ENCODE measurements around the gene BRD4.

Gene BRD4

DNA sequence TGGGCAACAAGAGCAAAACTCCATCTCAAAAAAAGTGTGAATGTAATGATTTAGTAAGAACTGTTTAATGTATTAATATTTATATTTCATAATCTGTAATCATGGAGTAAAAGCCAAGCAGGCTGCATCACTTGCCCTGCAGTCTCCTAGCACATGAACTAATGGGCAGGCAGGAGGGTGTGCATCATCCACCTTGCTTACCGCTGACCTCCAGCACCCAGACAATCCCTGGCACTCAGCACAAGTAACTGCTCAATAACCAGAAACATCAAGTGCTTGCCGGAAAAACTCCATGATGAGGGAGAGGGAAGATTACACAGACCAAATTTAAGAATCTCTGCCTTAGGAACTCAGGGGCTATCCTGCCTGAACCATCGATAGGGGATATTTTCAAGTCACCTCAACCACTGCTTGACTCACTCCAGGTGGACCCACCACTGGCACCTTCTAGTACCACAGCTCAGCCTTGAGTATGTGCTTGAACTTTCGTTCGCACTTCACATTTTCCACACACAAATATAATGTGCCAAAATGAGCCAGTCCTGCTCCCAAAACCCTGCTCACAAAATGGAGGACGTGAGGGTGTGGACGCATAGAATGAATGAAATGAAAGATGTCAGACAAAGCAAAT lies 18.6 kb downstream of the BRD4 start:
- DNase-seq (ENCODE audit: low read depth), result no peak

DNA sequence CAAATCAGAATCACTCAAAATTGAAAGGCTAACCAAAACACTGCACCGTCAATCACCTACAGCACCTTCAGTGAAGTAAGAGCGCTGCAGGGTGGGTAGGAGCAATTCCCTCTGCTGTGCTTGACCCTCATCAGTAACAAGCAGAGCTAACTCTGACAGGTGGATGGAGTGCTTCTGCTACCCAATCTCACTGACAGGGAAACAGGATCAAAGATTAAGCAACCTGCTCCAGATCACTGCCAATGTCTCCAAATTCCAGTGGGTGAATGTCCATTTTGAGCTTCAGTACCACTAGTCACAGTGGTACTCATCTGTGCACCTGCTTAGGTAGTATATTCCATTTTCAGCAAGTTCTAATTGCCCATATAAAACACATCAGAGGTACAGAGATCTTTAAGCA lies 25.2 kb downstream of the BRD4 start:
- DNase-seq (ENCODE audit: low read depth), result no peak

DNA sequence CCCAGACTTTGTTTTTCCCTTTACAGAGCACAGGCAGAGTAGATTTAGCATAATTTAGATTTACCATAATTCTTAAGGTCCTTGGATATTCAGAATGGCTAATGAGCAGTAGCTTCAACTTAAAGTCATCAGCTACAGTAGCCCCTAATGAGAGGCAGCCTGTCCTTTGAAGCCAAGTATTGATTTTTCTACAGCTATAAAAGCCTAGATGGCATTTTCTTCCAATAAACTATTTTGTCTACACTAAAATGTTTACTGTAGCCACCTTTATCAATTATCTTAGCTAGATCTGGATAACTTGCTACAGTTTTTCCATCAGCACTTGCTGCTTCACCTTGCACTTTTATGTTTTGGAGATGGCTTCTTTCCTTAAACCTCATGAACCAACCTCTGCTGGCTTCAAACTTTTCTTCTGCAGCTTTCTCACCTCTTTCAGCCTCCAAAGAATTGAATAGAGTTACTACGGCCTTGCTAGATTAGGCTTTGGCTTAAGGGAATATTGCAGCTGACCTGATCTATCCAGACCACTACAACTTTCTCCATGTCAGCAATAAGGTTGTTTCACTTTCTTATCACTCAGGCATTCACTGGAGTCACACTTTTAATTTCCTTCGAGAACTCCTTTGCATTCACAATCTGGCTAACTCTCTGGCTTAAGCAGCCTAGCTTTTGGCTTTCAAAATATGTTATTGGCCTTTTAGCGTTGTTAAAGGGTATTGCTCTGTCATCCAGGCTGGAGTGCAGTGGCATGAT lies 26.6 kb downstream of the BRD4 start:
- no peak for DNase-seq (ENCODE audit: low read depth)

DNA sequence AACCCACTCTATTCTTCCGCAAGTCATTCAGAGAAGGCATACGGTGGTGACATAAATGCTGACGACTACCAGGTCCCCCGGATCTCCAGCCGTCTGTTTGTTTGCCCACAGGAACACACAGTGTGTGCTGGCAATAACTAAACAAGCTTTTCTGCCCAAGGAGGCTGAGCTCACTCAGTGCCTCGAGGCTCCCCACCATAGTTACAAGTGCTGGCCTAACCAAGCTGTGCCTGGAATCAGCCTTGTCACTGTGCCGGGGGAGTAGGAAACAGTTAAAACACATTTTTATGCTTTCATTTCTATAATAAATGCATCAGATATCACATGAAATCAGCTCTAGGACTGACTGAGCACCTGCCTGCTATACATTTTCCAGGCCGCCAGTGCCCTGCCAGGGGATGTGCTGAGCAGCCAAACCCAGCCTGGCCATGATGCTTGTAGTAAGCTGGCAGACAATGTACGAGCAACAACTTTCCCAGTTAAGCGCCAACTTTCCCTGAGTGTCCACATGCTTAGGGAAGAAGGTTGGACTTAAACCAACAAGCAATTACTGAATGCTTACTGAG lies 28.1 kb downstream of the BRD4 start:
- no peak for DNase-seq (ENCODE audit: low read depth)

DNA sequence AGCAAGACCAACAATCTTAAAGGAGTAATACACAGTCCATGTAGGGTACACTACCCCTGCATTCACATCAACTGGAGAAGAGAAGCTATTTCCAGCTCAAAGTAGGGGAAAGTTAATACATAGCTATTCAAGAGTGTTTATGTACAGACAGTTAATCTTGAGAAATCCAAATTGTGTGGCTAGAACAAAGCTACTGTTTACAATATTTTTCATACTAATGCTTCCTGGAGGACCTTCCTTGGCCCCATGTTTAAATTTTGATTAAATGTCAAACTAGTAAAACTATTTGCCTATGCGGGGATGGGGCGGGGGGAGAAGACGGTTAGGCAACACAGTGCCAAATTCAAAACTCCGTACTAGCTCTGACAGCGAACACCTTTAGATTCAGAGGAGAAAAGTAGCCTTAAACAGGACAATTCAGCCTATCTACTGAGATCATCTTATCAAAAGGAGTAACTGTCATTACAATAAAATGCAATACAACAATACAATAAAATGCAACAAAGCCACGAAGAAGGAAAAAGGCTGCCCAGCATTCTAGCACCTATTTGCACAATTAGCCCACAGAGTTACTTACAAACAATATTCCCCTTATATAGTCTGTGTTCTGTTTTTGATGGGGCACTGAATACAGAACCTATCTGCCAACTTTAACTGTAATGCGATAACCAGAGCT lies 29.1 kb downstream of the BRD4 start:
- peak; percentile 65 for DNase-seq (ENCODE audit: low read depth)

DNA sequence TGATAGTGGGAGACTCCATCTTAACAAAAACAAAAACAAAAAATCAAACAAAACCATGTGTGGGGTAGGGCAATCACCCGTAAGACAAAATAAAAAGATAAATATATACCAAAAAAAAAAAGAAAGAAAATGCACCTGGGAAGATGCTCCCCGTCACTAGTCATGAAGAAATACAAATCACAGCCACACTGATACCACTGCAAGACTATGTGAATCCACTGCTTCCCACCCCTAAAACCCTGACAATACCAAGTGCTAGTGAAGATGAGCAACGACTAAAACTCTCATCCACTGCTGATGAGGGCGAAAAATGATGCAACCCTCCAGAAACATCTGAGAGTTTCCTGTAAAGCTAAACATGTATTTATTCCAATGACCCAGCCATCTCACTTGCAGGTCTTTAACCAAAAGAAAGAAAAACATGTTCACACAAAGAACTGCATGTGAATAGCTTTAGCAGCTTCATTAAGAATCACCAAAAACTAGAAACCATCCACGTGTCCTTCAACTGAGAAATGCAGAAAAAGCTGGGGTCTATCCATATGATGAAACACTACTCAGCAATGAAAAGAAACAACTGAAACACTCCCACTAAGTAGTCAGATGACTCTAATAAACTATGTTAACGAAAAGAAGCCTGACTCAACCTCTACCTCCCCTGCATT lies 31.7 kb downstream of the BRD4 start:
- DNase-seq (ENCODE audit: low read depth), result peak; percentile 93

DNA sequence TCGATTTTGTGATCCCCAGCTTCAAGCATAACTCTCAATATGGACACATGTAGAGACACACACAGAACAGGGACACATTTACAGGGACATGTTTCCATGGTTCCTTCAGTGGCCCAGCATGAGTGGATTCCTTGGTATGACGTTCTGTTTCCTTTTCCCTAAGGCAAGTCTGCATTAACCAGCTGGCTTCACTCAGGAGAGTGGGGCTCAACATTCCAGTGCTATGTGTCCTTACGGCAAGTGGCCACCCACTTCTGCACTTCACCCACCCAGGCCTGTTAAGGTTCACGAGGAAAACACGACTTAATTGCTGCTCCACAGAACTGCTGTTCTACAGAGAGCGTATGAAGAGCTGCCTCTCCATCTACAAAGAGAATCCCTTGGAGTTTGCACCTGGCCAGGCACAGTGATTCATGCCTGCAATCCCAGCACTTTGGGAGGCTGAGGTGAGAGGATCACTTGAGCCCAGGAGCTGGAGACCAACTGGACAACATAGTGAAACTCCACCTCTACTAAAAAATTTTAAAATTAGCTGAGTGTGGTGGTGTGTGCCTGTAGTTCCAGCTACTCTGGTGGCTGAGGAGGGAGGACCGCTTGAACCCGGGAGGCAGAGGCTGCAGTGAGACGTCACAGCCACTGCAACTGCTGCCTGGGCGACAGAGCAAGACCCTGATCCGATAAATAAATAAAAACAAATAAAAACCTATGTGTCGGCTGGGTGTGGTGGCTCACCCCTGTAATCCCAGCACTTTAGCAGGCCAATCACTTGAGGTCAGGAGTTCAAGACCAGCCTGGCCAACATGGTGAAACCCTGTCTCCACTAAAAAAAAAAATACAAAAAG lies 32.5 kb downstream of the BRD4 start:
- peak; percentile 55 for DNase-seq (ENCODE audit: low read depth)

DNA sequence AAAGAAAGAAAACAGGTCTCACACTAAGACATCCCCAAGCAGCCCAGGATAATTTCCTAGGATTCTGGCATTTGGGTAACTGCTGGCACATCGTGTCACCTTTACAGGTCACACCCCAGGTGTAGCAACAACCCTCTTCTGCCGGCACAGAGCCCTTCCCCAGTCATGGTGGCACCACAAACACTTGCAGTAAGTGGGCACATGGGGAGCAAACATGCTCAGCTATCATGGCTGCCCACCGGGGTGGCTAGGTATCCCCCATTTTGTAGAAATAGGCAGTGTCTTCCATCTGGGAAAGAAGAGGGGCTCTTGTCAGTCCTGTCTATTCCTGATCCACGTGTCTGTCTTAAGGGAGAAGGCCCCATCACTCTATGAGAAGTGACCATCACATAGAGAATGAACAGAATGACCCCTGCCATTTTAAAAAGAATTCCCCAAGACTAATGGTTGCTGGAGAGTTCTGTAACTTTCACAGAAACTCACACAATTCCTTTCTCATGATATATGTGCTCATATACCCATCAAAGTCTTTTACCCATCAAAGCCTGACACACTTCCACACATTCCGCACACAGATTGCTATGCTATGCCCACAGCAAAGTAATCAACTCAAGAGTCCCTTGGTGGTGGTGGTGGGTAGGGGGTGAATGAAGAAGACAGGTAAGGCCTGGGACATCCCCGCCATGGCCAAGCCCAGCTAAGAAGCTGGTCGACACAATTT lies 33.3 kb downstream of the BRD4 start:
- DNase-seq (ENCODE audit: low read depth), result no peak

DNA sequence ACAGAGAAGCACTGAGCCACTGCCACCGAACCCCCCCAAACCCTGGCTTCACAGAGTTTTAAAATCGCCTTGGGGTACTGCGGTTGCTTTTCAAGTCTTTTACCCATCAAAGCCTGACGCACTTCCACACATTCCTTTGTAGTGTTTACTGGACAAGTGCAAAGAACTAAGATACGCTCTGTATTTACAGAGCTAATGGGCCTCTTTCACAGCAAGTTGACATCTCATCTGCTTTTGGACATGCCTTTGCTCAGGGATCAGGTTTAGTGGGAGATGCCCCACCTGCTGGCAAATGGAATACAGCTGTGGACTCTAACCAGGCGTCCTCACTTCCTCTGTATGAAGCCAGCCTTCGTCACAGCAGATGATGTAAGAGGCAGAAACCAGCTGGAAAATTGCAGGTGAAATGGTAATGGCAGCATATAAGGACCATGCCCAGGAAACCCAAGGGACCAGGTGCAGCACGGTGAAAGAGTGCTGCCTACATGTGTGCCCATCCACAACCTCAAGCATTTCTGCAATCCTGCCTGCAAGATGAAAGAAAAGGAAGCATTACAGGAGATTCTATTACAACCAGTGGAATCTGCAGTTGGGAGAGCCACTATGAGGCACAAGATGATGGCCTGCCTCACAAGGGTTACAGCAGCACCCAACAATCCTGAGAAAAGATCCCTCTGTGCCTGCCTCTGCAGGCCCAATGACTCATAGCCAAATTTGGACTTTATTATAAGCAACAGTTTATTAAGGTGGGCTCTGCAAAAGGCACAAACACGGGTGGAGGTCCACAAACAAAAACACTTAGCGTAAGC lies 34.7 kb downstream of the BRD4 start:
- peak; percentile 80 for DNase-seq (ENCODE audit: low read depth)

DNA sequence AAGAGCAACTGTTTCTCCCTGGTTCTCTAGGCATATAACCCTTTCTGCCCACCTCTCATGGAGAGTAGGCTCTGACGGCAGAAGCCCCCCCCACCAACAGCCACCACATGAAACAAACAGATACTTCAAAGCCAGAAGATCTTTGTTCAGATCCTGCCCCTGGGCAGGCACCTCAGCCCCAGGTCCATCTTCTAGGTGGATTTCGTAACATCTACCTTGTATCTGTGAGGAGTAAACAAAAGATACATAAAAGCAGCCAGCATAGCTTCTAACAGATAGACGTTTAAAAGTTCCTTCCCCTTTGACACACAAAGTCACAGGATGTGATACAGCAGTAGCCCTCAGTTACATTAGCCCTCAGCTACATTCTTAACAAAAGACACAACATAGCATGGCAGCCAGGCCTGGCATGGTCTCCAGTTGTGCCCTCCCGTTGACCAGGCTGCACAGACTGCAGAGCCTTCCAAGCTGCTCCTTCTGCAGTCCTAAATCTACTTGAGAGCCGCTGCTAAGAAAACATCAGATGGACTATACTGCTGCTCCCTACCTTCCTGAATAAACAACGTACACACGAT lies 35.4 kb downstream of the BRD4 start:
- no peak for DNase-seq (ENCODE audit: low read depth)

DNA sequence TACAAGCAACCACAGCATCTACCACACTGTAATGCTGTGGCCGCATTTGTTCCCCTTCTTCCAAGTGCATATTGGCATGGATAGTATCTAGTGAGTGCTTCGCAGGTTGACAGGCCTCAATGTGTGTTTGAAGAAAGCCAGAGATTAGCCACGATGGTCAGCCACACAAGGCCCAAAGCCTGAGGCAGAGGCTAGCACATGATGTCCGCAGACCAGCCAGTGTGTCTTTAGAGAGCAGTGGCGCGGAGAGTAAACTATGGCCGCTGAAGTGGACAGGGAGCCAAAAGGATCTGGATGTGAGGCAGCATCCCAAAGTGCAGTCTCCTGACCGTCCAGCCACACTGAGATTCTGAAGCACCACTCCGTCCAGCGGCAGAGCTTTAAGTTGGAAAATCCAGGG lies 36.0 kb downstream of the BRD4 start:
- no peak for DNase-seq (ENCODE audit: low read depth)

DNA sequence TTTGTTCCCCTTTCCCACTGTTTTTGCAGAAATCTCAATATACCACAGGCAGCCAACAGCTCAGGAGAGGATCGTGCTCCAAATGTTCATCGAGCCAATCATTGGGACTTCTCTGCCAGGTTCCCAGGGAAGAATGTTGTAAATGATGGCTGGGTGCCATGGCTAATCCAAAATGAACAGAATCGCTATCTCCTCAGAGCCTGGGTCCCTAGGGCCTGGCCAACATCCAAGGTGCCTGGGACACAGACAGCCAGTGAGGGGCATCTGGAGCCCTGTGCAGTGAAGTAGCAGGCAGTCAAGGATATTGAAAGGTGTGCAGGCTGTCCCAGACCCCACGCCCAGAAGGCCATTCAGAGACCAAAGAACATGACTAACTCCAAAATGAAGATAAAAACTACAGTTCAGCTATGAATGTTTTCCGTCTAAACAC lies 37.8 kb downstream of the BRD4 start:
- no peak for DNase-seq (ENCODE audit: low read depth)

DNA sequence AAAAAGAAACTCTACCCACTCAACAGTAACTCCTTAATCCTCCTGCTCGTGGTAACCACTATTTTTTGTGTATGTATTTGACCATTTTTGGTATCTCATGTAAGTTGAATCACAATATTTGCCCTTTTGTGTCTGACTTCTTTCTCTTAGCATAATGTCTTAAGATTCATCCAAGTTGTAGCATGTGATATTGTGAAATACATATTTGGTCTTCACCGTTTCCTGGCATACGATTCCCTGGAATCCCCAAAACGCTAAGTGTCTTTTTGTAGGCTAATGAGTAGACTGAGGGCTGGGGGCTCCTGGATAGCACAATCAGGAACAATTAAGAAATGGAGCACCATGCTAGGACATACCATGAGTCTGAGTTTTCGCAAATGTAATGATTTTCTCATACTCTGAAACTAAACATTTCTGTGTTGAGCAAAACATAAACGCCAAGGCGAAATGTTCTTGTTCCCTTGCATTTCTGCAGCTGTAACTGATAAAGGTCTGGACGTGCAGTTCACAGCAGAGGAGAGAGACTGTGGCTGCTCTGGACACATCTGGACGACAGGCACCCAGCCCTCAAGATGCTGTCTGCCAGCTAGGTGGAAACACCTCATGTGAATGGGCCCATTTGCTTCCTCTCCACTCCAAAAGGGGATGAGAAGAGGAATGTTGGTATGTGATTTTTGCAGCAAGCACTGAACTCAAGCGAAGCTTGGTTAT lies 38.4 kb downstream of the BRD4 start:
- DNase-seq (ENCODE audit: low read depth), result peak; percentile 65

DNA sequence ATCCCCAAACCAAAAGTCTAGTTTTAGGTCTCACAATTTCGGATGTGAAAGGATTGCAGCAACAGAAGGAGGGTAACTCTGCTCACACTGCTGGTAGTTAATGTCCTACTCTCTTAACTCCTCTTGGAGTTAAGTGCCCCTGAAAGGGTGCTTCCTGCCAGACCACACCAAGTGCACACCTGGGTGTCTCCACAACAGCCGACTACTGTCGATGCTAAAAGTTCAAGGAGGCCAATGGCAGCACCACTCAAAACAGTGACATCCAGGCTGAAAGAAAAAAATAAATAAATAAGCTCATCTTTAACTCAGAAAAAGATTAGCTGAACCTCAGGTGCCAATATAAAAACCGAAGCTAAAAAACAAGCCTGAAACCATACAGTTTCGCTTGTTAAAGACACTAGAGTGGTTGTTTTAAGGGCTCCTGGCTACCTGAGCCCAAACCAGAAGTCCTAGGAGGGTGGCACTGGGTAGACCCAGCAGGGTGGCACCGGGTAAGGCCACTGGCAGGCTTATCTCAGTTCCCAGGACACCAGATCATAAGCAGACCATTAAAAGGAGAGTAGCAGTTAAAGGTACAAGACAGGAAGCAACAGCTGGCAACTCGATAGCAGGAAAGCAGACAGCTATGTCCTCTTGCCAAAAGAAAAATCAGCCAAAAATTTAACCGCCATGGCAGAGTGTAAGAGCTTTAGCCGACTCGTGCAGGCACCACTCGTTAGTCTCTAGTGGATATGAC lies 39.3 kb downstream of the BRD4 start:
- DNase-seq (ENCODE audit: low read depth), result no peak

DNA sequence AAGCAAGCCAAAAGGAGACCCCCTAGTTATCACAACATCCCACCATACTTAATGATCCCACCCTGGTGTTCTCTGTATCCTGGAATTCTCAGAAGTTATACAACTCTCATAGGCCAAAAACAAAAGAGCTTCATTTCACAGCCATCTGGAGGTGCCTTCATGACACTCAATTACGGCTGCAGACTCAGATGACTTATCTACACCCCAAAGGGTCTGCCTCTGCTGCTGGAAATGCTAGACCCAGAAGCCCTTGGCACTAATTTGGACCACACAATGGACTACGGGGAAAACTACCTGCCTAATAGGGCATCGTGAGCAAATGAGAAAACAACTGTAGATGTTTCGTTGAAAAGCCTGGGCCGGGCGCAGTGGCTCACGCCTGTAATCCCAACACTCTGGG lies 40.2 kb downstream of the BRD4 start:
- no peak for DNase-seq (ENCODE audit: low read depth)

DNA sequence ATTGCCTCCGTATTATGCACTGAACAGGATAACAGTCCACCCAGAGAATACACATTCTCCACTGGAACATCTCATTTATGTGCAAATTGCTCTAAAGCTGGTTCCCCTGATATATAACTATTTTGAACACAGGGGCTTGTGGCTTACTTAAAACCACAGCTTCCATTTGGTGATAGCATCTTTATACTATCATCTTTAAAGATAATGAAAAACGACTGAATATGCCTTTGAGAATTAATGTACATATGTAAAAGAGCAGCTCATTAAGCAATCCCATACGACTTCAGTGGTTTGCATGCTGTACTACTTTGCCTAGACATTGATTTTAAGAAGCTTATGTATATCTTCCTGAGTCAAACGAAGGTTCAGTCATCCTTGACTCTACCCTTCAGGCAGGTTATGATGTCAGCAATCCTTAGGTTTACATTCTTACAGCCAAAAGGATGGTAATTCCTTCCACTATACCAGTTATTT lies 40.8 kb downstream of the BRD4 start:
- no peak for DNase-seq (ENCODE audit: low read depth)

DNA sequence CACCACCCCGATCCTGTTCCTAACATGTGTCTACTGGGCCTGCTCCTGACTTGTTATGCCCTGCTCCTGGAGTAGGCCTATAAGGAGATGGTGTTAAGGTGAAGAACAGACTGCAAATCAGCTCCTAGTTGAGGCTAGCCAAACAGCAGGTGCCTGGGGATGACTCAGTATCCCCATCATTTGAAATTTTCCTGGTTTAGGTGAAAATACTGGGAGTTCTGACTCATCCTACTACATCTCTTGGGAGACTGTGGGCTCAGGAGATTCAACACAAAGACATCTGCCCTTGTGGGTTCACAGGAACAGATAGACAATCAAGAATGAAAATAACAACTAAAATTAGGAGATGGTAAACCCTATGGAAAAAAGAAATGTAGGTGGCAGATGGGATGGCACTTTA lies 41.2 kb downstream of the BRD4 start:
- DNase-seq (ENCODE audit: low read depth), result peak; percentile 59

DNA sequence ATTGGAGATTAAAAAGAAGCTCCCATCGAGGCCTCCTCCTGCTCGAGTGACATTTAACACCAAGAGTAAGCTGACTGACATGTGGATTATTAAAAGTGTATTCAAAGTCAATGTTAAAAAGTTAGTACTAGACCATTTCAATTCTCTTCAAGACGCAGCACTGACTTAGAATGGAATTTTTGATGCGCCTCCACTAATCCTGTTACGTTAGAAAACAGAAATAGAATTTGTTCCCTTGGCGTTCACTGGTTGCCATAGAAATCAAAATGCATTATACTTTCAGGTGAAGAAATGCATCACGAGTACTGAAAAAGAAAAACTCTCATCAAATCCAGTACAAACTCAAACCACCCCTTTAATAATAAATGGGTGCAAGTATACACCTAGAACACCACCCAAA lies 42.2 kb downstream of the BRD4 start:
- DNase-seq (ENCODE audit: low read depth), result no peak

All from iris pigment epithelial cell (primary cell).